K562 (cell line): ENCODE data around the gene NIN.

Source experiments
- CEBPZ ChIP-seq: fragments of 150-350 bp; IDR thresholded peaks from 2 replicates; pipeline ENCODE4 v1.6.1; 2014; ENCODE audit warnings: low read depth, mild to moderate bottlenecking, low read length, borderline replicate concordance
- CTCF ChIP-seq, 3 experiments: IDR thresholded peaks in 2 of 3; conservative IDR thresholded peaks in 1 of 3; 2 replicates each; pipeline ENCODE4 v1.5.1; 2011 to 2012; ENCODE audit warnings: low read length in 3 of 3, mild to moderate bottlenecking in 3 of 3, control low read depth in 2 of 3, improper control_type of control experiment in 1 of 3, inconsistent platforms in 1 of 3, low read depth in 1 of 3, mixed read lengths in 1 of 3, moderate library complexity in 1 of 3; ENCODE audit not compliant: insufficient read depth in 2 of 3
- EHMT2 ChIP-seq: fragments of 450-650 bp; IDR thresholded peaks from 2 replicates; pipeline ENCODE4 v1.6.1; 2018; ENCODE audit warnings: antibody characterized with exemption
- SIN3A ChIP-seq, 2 experiments: fragments of 150-350 bp in 1 of 2; IDR thresholded peaks; 2 replicates each; pipeline ENCODE4 v1.6.1; 2011 to 2016; ENCODE audit warnings: borderline replicate concordance in 2 of 2, low read depth in 2 of 2, low read length in 2 of 2, mild to moderate bottlenecking in 2 of 2, moderate library complexity in 2 of 2; ENCODE audit not compliant: control insufficient read depth in 1 of 2
- SMAD4 ChIP-seq: fragments of 250-450 bp; sonication (Bioruptor Pico); conservative IDR thresholded peaks from 2 replicates; pipeline ENCODE4 v1.8.0; 2021; ENCODE audit warnings: inconsistent platforms, mild to moderate bottlenecking, moderate library complexity
- SP1 ChIP-seq: sonication (generic); formaldehyde crosslinking; IDR thresholded peaks from 2 replicates; pipeline ENCODE4 v1.8.1; 2022; ENCODE audit warnings: mild to moderate bottlenecking, missing genetic modification reagents
- ZBTB11 ChIP-seq, 3 experiments: fragments of 200-800 bp in 1 of 3; fragments of 250-450 bp in 1 of 3; fragments of 450-650 bp in 1 of 3; sonication (Bioruptor Pico) in 1 of 3; sonication (Bioruptor generic) in 1 of 3; formaldehyde crosslinking in 1 of 3; IDR thresholded peaks; 2 replicates each; pipeline versions ENCODE4 v1.6.1 to v1.8.0; 2016 to 2022; ENCODE audit warnings: mild to moderate bottlenecking in 2 of 3, missing genetic modification characterization in 2 of 3, missing compliant biosample characterization in 1 of 3, moderate library complexity in 1 of 3

- TF ChIP-seq CTCF (IDR thresholded peaks at IDR 0.05 in 2 of 3, conservative IDR thresholded peaks at IDR 0.05 in 1 of 3; ENCODE audit: insufficient read depth in 2 of 3, low read depth in 1 of 3, low read length in 3 of 3) (no peak), SMAD4 (no peak), ZBTB11 (CRISPR knock-in tag; IDR thresholded peaks at IDR 0.05) (no peak), SIN3A (IDR thresholded peaks at IDR 0.05; ENCODE audit: borderline replicate concordance in 2 of 2, control insufficient read depth in 1 of 2, low read depth in 2 of 2, low read length in 2 of 2) (no peak), SP1 (no peak), EHMT2 (no peak), CEBPZ (no peak)
These were observed 26.7 kb downstream of the NIN start for GRCh38 chr14:50804181-50804721.
